ENCODE results near the gene EXOC2.

- TF ChIP-seq CTCF (IDR thresholded peaks at IDR 0.05; ENCODE audit: low read length) (no peak), EZH2 (IDR thresholded peaks at IDR 0.05; ENCODE audit: borderline replicate concordance, low read length) (no peak)
Observed at GRCh38 chr6:717135-717534, 24.2 kb upstream of the EXOC2 start.

Measured in OCI-LY1 (cell line).